Brain microvascular endothelial cell (primary cell): Measurements from ENCODE around the gene HPSE.
"Not testable (repeated sequence)": the region's sequence is repeated elsewhere in the genome, so short reads cannot be mapped to it uniquely, and the experiment has no call there.

Experiments used
- DNase-seq: peaks from one replicate; pipeline ENCODE4 v3.0.0-alpha.2; 2020
- H3K27ac ChIP-seq: fragments of 250-450 bp; sonication (Bioruptor Pico); 2 replicates; pipeline ENCODE4 v1.5.1; 2020; ENCODE audit warnings: mild to moderate bottlenecking, moderate library complexity
- H3K27me3 ChIP-seq: fragments of 250-450 bp; sonication (Bioruptor Pico); replicated peaks from 2 replicates; pipeline ENCODE4 v1.5.1; 2020; ENCODE audit warnings: mild to moderate bottlenecking
- H3K36me3 ChIP-seq: fragments of 250-450 bp; sonication (Bioruptor Pico); replicated peaks from 2 replicates; pipeline ENCODE4 v1.5.1; 2020; ENCODE audit warnings: mild to moderate bottlenecking
- H3K4me3 ChIP-seq: 2 replicates; pipeline ENCODE4 v1.5.1; 2011; ENCODE audit warnings: low read depth, mild to moderate bottlenecking, control low read depth, low read length, moderate library complexity
- in situ Hi-C: cut with HindIII; loops from 2 replicates; pipeline ENCODE4 v1.10.0; 2017; ENCODE audit warnings: low sequenced_read_pairs, low pct_ligation_motif_present
- TF ChIP-seq, protein P1 (sequence below): IDR thresholded peaks from 2 replicates; pipeline ENCODE4 v1.5.1; 2011; ENCODE audit warnings: low read depth, mild to moderate bottlenecking, moderate library complexity, low read length, control low read depth, inconsistent platforms; ENCODE audit errors: missing control alignments

Gene HPSE

DNA sequence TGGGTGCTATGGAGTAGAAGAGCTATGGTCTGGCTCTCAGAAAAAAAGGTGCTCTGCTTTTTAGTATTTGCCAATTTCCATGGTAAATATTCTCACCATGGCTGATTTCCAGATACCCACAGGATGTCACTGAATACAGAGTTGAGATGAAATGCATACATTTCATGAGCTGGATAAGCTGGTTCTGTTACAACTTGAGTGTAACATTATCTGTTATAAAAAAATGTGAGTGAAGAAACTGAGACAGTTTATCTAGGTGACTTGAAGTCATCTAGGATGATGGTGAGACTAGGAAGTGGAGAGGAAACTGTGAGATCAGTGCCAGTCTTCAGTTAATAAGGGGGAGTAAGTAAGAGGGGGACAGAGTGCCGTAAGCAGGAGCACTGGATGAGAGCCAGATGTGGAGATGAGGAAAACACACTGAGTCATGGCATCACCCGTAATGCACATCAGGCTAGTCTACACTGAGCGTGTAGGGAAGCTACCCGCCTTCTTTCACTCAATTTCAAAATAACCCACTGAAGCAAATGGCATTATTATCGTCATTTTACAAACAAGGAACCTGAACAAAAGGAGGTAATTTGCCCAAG is 5.0 kb downstream of the HPSE start:
- Histone ChIP-seq H3K4me3 (no peak overlapping the region), H3K27ac (no peak overlapping the region), H3K36me3 (no peaks in the 10 kb centered on the region), H3K27me3 (no peaks in the 10 kb centered on the region)
- in situ Hi-C loops: no loop called here
- TF ChIP-seq, protein P1, sequence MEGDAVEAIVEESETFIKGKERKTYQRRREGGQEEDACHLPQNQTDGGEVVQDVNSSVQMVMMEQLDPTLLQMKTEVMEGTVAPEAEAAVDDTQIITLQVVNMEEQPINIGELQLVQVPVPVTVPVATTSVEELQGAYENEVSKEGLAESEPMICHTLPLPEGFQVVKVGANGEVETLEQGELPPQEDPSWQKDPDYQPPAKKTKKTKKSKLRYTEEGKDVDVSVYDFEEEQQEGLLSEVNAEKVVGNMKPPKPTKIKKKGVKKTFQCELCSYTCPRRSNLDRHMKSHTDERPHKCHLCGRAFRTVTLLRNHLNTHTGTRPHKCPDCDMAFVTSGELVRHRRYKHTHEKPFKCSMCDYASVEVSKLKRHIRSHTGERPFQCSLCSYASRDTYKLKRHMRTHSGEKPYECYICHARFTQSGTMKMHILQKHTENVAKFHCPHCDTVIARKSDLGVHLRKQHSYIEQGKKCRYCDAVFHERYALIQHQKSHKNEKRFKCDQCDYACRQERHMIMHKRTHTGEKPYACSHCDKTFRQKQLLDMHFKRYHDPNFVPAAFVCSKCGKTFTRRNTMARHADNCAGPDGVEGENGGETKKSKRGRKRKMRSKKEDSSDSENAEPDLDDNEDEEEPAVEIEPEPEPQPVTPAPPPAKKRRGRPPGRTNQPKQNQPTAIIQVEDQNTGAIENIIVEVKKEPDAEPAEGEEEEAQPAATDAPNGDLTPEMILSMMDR: no peak
- peak; percentile 11 for DNase-seq

DNA sequence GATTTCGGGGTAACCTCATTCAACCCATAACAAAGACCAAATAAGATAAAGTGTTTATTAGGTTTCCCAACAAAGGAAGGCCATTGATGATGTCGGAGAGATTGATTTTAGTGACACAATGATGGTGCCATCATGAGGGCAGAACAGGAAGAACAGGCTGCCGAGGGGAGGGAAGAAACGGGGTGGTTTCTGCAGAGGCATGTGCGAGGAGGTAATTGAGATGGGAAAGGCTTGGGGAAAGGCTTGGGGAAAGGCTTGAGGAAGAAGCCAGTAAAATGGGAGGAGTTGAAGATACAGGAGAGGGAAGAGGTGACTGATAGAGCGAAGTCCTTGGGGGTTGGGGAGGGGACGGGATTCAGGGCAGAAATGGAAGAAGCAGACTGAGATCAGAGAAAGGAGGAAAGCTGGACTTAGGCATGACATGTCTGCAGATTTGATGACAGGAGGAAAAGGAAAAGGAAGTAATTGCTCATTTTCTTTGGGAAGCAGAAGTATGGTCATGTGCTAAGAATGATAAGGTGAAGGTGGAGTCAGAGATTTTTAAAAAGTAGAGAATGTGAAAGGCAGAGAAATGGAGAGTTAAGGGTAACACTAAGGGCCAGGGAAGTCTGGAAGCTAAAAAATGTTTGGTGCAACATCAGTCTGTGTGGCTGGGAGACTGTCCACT is 6.0 kb downstream of the HPSE start:
- Histone ChIP-seq H3K36me3 (no peaks in the 10 kb centered on the region), H3K27ac (no peak overlapping the region), H3K4me3 (no peak overlapping the region), H3K27me3 (no peaks in the 10 kb centered on the region)
- in situ Hi-C loops: no loop called here
- DNase-seq: no peak
- TF ChIP-seq, protein P1: peak; percentile 41

DNA sequence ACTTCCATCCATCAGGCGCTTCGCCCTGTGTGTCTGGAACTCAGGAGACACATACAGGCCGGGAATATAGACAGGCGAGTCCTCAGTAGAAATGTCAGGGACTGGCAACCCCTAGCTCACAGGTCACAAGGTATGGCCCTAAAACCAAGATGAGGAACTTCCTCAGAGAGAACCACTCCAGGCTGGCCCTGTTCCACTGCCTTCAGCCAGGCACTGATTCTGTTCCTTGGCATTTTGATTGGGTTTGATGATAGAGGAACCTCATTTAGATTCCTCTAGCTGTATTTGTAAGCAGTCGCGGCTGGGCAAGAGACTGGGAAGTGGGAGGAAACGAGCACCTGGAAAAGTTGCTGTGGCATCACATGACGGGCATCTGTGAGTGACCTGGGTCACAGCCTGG is 8.1 kb downstream of the HPSE start:
- Histone ChIP-seq H3K27ac (no peak overlapping the region), H3K4me3 (no peak overlapping the region), H3K27me3 (no peaks in the 10 kb centered on the region), H3K36me3 (no peaks in the 10 kb centered on the region)
- TF ChIP-seq, protein P1: no peak
- in situ Hi-C loops: no loop called here
- no peak for DNase-seq

DNA sequence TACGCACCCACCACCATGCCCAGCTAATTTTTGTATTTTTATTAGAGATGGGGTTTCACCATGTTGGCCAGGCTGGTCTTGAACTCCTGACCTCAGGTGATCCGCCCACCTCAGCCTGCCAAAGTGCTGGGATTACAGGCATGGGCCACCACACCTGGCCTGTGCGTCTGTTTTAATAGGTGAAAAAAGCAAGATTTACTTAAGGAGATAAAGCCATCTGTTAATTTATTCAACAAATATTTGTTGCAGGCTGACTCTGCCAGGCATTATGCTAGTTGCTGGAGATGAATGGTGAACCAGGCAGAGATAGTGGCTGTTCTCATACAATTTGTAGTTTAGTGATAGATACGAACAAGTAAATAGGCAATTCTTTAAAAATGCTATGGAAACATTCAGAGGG is 9.3 kb downstream of the HPSE start:
- H3K27ac ChIP-seq, in situ Hi-C loops: not testable (repeated sequence)

DNA sequence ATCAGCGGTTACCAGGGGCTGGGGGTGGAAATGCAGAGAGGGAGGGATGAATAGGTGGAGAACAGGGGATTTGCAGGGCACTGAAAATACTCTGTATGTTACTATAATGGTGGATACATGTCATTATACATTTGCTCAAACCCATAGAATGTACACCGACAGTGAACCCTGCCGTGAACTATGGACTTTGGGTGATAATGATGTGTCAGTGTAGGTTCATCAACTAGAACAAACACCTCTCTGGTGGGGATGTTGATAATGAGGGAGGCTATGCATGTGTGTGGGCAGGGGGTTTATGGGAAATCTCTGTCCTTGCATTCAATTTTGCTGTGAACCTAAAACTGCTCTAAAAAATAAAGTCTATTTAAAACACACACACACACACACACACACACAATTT is 11.5 kb downstream of the HPSE start:
- Histone ChIP-seq H3K27me3 (no peaks in the 10 kb centered on the region), H3K36me3 (no peaks in the 10 kb centered on the region), H3K4me3 (no peak overlapping the region), H3K27ac (no peak overlapping the region)
- no peak for DNase-seq
- TF ChIP-seq, protein P1: no peak
- in situ Hi-C loops: no loop called here

More for the DNA sequence above, 9.3 kb downstream of the HPSE start:
- not testable (repeated sequence) for H3K36me3 ChIP-seq, H3K4me3 ChIP-seq, H3K27me3 ChIP-seq, DNase-seq

DNA sequence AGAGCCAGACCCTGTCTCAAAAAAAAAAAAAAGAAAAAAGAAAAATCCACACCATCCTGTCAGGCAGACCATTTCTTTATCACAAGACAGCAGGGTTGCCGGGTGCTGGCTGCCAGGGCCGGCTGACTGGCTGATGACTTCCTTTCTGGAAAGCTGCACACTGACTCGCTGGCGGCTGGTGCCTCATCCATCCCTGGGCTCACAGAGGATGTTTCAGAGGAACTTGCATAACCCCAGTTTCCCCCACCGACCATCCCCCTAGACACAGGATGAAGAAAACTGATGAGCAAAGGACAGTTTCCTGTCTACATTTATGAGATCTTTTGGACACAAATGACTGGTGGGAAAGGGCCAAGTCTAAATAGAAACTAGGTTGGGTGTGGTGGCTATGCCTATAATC is 14.1 kb downstream of the HPSE start:
- H3K27ac ChIP-seq: no peak overlapping the region
- H3K36me3 ChIP-seq: no peaks in the 10 kb centered on the region
- H3K4me3 ChIP-seq: no peak overlapping the region
- H3K27me3 ChIP-seq: no peaks in the 10 kb centered on the region
- DNase-seq: peak; percentile 32
- in situ Hi-C loops: no loop called here
- TF ChIP-seq, protein P1: no peak
